Measurements from ENCODE around the gene ZNF800. TPM values are rescaled to one million over a fixed set of nuclear protein-coding genes. Genes with fewer than 3 reads are reported as not detected.

Gene ZNF800
- total and polyA plus RNA-seq, 2 of the 8 experiments (the other 6 are each of a cell fraction or from before 2014, with no cell fraction given): 1.0 to 6.5 TPM

GRCh38 chr7:127365957-127366315 lies 26.6 kb downstream of the ZNF800 start (continued):
- TF ChIP-seq POU5F1 (IDR thresholded peaks at IDR 0.05; ENCODE audit: low read depth, low read length) (no peak), E2F6 (IDR thresholded peaks at IDR 0.05) (no peak), RFX5 (IDR thresholded peaks at IDR 0.05; ENCODE audit: borderline replicate concordance, low read depth, low read length) (no peak)
